ENCODE data around the gene NLRX1. TPM values are rescaled to one million over a fixed set of nuclear protein-coding genes. Genes with fewer than 3 reads are reported as not detected.
A peak's percentile ranks its signal among the peaks of the same experiment; 100 is the strongest.

NLRX1 gene
- total RNA-seq, 2 donors from 2014 or later = 9.3 to 30.7 TPM

DNA sequence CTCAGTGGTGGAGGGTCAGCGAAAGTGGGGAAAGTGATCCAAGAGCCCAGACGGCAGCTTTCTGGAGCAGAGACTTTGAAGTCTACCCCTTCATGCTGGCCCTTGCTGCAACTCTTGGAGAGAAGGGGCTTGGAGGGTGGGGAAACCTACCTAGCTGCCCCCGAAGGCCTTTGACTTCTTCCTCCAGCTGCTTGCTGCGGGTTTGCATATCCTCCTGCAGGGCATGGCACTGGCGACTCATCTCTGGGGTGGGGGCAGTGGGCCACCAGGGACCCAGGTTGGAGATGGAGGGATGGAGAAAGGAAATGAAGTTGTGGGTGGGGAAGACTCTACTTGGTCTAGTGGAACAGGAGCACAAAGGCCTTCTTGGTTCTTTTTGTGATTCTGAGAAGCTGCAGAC is 24.5 kb downstream of the NLRX1 start:
- 75 to 78% methylated on average over 4 to 5 of the region's 5 CpGs for WGBS, 2 donors
- no peak for TF ChIP-seq POLR2A (IDR thresholded peaks at IDR 0.05)
- no peaks in the 10 kb centered on the region for H3K36me3 ChIP-seq (replicated peaks in 1 of 2; ENCODE audit: insufficient read depth in 1 of 2, low read depth in 2 of 2)
- H3K27me3 ChIP-seq = no peaks in the 10 kb centered on the region
- H3K4me3 ChIP-seq = no peak overlapping the region
- no peaks in the 10 kb centered on the region for H3K9me3 ChIP-seq
- DNase-seq (no peak), ATAC-seq (no peak)
- no peaks in the 10 kb centered on the region for H3K4me1 ChIP-seq
- peak overlapping the region in 1 of 4 donors; percentile 2 for H3K27ac ChIP-seq
- intact Hi-C loops (cut with DNase I) = no loop called here

DNA sequence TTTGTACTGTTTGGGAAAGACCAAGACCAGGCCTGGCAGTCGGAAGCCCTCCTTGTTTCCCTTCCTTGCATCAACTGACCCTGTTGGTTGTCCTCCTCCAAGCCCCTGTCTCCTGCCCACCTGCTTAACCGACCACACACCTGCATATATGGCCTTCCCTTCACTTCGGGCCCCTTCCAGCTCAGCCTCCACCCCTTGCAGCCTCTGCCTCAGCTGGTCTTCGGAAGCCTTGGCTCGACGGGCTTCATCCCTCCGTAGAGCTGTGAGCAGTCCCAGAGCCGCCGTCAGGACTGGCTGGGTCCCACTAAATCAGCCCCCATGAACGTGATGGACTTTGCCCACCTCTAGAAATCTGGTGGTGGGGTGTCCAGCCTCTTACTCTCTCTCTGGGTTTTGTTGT is 25.1 kb downstream of the NLRX1 start:
- ATAC-seq (no peak), DNase-seq (no peak)
- H3K36me3 ChIP-seq (replicated peaks in 1 of 2; ENCODE audit: insufficient read depth in 1 of 2, low read depth in 2 of 2) = no peaks in the 10 kb centered on the region
- WGBS, 2 donors = 75 to 81% methylated on average over 9 to 10 of the region's 10 CpGs
- no peaks in the 10 kb centered on the region for H3K4me1 ChIP-seq
- no peak overlapping the region for H3K27ac ChIP-seq
- intact Hi-C loops (cut with DNase I) = no loop called here
- TF ChIP-seq POLR2A (IDR thresholded peaks at IDR 0.05) (no peak), CTCF (IDR thresholded peaks at IDR 0.05) (no peak)
- H3K9me3 ChIP-seq = no peaks in the 10 kb centered on the region
- no peak overlapping the region for H3K4me3 ChIP-seq
- no peaks in the 10 kb centered on the region for H3K27me3 ChIP-seq

DNA sequence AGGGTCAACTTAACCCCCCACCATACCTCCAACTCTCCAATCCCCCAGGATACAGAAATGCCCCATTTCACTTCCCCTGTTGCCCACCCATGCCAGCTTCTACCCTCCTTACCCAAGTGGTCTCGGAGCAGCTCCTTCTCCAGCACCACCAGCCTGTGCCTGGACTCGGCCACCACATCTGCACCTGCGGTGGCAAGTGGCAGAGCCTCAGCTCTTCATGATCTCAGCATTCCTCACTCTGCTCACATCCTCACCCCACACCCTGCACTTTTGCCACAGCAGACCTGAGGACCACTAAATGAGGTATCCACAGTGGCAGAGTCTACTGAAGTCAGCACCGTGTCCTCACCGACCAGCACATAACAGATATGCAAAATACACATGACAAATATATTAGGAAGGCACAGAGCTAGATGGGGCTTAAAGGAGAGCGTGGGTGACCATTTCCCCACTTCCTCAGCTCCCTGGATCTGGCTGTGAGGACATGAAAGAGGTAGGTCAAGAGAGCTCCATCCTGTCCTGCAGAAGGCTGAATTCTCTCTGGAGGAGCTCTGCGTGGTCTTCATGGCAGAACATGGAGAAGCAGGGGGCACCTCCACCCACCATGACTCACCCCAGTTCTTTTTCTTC is 26.4 kb downstream of the NLRX1 start:
- TF ChIP-seq POLR2A (IDR thresholded peaks at IDR 0.05) (no peak), CTCF (IDR thresholded peaks at IDR 0.05) (no peak)
- Histone ChIP-seq H3K27ac (no peak overlapping the region), H3K36me3 (replicated peaks in 1 of 2; ENCODE audit: insufficient read depth in 1 of 2, low read depth in 2 of 2) (no peaks in the 10 kb centered on the region), H3K4me1 (no peaks in the 10 kb centered on the region), H3K9me3 (no peaks in the 10 kb centered on the region), H3K27me3 (no peaks in the 10 kb centered on the region), H3K4me3 (no peak overlapping the region)
- 71% methylated on average over 6 to 7 of the region's 7 CpGs for WGBS, 2 donors
- ATAC-seq = no peak
- no peak for DNase-seq
- intact Hi-C loops (cut with DNase I) = no loop called here

DNA sequence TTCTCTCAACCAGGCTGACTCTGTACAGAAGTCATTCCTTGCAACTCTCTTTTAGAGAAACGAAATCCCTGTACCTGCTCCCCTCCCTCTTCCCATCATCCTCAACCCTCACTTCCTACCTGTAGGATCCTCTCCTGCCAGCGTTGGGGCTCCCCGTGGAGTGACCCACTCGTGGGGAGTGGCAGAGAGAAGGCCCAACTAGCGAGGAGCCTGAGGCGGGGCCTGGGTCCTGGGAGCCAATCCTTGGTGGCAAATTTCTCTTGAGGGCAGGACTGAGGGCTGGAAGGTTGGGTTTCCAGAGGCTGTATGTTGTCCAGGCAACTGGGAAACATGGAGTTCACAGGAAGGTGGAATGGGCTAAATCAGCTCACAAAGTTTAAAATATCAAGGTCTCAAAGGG is 27.2 kb downstream of the NLRX1 start:
- Histone ChIP-seq H3K27me3 (no peaks in the 10 kb centered on the region), H3K4me3 (no peak overlapping the region), H3K4me1 (no peaks in the 10 kb centered on the region), H3K27ac (no peak overlapping the region), H3K9me3 (no peaks in the 10 kb centered on the region), H3K36me3 (replicated peaks in 1 of 2; ENCODE audit: insufficient read depth in 1 of 2, low read depth in 2 of 2) (no peaks in the 10 kb centered on the region)
- peak; percentile 49 for ATAC-seq
- peak; percentile 31 to 48 (median 44) for DNase-seq
- TF ChIP-seq POLR2A (IDR thresholded peaks at IDR 0.05) (no peak), CTCF (IDR thresholded peaks at IDR 0.05) (no peak)
- WGBS, 2 donors = 36 to 41% methylated on average over 6 of the region's 6 CpGs
- intact Hi-C loops (cut with DNase I) = no loop called here

DNA sequence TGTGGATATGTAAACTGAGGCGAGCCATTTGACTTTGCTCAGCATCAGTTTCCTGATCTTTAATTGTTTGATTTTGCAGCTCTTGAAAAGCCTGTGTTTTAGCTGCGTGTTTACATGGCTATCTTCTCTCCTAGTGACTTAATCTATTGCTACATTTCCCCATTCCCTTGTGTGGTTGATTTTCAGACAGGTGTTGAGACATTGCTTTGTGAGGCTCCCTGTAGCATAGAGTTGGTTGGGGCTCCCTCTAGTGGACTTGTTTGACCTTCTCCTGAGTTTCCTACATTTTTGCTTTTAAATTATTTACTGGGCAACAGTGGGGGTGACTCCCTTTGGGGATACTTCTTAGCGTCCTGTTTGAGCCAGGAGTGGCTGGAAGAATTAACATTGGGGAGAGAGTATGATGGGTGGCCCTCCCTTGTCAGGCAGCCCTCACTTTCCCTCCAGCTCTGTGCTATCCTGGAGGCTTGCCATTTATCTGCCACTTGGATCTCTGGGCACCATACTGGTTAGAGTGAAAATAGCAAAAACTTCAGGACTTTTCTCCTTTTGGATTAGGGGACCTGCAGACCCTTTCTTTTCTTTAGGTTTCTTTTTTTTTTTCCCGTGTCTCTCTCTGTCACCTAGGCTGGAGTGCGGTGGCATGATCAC is 28.4 kb downstream of the NLRX1 start:
- ATAC-seq = peak; percentile 97
- Histone ChIP-seq H3K36me3 (replicated peaks in 1 of 2; ENCODE audit: insufficient read depth in 1 of 2, low read depth in 2 of 2) (no peaks in the 10 kb centered on the region), H3K4me3 (no peak overlapping the region), H3K27me3 (no peaks in the 10 kb centered on the region), H3K27ac (peak overlapping the region in 1 of 4 donors; percentile 30), H3K4me1 (no peaks in the 10 kb centered on the region), H3K9me3 (no peaks in the 10 kb centered on the region)
- 28 to 30% methylated on average over 5 of the region's 5 CpGs for WGBS, 2 donors
- TF ChIP-seq POLR2A (IDR thresholded peaks at IDR 0.05) (no peak), CTCF (IDR thresholded peaks at IDR 0.05) (peak; percentile 70 to 93 (median 90))
- intact Hi-C loops (cut with DNase I) = no loop called here
- DNase-seq = peak; percentile 76 to 87 (median 80)

All from body of pancreas (tissue), 4 donors.